SU-DHL-6 (cell line): ENCODE results near the gene PBX1.

Source experiments
- EZH2phosphoT487 ChIP-seq: fragments of 200-600 bp; sonication (generic), shearing (Covaris generic); conservative IDR thresholded peaks from 2 replicates; pipeline ENCODE4 v1.6.1; 2018; ENCODE audit warnings: mild to moderate bottlenecking, antibody characterized with exemption, low read length, moderate library complexity, mixed read lengths
- TF ChIP-seq, protein P1 (sequence below): fragments of 200-600 bp; sonication (generic); IDR thresholded peaks from one replicate; pipeline ENCODE4 v1.5.1; 2017; ENCODE audit warnings: antibody characterized with exemption, mild to moderate bottlenecking, low read length, moderate library complexity; ENCODE audit not compliant: insufficient read depth, poor library complexity, severe bottlenecking

GRCh38 chr1:164571333-164571732, 12.3 kb downstream of the PBX1 start:
- TF ChIP-seq, protein P1, sequence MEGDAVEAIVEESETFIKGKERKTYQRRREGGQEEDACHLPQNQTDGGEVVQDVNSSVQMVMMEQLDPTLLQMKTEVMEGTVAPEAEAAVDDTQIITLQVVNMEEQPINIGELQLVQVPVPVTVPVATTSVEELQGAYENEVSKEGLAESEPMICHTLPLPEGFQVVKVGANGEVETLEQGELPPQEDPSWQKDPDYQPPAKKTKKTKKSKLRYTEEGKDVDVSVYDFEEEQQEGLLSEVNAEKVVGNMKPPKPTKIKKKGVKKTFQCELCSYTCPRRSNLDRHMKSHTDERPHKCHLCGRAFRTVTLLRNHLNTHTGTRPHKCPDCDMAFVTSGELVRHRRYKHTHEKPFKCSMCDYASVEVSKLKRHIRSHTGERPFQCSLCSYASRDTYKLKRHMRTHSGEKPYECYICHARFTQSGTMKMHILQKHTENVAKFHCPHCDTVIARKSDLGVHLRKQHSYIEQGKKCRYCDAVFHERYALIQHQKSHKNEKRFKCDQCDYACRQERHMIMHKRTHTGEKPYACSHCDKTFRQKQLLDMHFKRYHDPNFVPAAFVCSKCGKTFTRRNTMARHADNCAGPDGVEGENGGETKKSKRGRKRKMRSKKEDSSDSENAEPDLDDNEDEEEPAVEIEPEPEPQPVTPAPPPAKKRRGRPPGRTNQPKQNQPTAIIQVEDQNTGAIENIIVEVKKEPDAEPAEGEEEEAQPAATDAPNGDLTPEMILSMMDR = no peak
- no peak for TF ChIP-seq EZH2phosphoT487
